ENCODE measurements around the gene CAPN5. TPM values are rescaled to one million over a fixed set of nuclear protein-coding genes. Genes with fewer than 3 reads are reported as not detected.

Gene CAPN5
- total and polyA plus RNA-seq, 2 experiments from 2014 or later: 25.2 to 28.8 TPM

DNA sequence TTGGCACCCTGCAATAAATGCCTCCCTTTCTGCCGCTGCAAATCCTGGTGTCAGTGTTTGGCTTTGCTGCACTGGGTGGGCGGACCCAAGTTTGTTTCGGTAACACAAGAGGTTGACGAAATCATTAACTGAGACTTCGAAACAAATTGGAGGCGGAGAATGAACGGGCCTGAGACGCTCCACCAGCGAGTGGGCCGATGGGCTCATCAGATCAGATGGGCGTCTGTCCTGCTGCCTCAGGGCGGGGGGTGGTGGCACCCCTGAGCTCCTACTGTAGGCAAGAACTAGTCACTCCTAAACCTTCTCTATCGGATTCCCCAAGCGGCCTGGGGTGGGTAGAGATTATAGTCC is 918 bp upstream of the CAPN5 start:
- peaks cover 36% of the 10 kb centered on the region for H3K79me2 ChIP-seq
- H2AFZ ChIP-seq: peak overlapping the region; percentile 92
- DNase-seq (ENCODE audit: low spot score): peak; percentile 68
- H3K9me3 ChIP-seq (ENCODE audit: low read depth): no peaks in the 10 kb centered on the region
- H3K9me2 ChIP-seq (replicated peaks; ENCODE audit: insufficient read depth): no peaks in the 10 kb centered on the region
- peak overlapping the region; percentile 97 for H3K27ac ChIP-seq
- no peaks in the 10 kb centered on the region for H4K20me1 ChIP-seq (ENCODE audit: insufficient read depth, poor library complexity, severe bottlenecking)
- H3K36me3 ChIP-seq (replicated peaks; ENCODE audit: insufficient read depth, low read depth): no peaks in the 10 kb centered on the region
- WGBS (ENCODE audit: low lambda C conversion rate, missing lambda C conversion rate): 21% methylated on average over 14 of the region's 14 CpGs
- H3K4me3 ChIP-seq: peak overlapping the region; percentile 70
- TF ChIP-seq EZH2 (IDR thresholded peaks at IDR 0.05; ENCODE audit: borderline replicate concordance): no peak
- TF ChIP-seq, protein P1, sequence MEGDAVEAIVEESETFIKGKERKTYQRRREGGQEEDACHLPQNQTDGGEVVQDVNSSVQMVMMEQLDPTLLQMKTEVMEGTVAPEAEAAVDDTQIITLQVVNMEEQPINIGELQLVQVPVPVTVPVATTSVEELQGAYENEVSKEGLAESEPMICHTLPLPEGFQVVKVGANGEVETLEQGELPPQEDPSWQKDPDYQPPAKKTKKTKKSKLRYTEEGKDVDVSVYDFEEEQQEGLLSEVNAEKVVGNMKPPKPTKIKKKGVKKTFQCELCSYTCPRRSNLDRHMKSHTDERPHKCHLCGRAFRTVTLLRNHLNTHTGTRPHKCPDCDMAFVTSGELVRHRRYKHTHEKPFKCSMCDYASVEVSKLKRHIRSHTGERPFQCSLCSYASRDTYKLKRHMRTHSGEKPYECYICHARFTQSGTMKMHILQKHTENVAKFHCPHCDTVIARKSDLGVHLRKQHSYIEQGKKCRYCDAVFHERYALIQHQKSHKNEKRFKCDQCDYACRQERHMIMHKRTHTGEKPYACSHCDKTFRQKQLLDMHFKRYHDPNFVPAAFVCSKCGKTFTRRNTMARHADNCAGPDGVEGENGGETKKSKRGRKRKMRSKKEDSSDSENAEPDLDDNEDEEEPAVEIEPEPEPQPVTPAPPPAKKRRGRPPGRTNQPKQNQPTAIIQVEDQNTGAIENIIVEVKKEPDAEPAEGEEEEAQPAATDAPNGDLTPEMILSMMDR (IDR thresholded peaks at IDR 0.05; ENCODE audit: poor library complexity): no peak
- TF ChIP-seq EZH2phosphoT487 (IDR thresholded peaks at IDR 0.05; ENCODE audit: low read depth, severe bottlenecking, unreplicated experiment): no peak
- peaks cover 33% of the 10 kb centered on the region for H3K4me1 ChIP-seq (ENCODE audit: insufficient read depth)
- peak overlapping the region; percentile 93 for H3K4me2 ChIP-seq
- H3K27me3 ChIP-seq: no peaks in the 10 kb centered on the region

DNA sequence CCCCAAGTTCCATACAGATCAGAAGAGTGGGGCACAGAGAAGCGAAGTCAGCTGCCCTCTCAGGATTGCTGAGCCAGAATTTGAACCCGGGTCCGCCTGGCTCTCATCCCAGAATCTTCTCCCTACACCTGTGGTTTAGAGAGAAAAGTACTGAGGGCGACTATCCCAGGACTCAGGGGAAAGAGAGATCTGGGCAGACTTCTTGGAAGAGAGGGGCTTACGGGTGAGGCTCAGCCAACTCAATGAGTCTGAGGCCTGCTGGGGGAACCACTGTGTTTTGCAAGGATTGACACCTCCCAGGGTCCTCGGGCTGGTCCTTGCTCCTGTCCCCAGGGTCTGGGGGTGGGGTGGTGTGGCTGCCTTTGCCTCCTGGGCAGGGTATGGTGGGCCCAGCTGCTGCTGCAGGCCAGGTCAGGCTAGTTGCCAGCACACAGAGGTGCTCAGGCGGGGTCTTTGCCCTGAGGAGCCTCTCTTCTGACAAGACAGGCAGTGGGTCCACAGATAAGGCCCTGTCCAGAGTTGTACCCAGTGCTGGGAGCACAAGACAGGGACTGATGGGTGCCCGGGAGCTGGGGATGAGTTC is 1.2 kb downstream of the CAPN5 start:
- DNase-seq (ENCODE audit: low spot score): no peak
- H3K4me3 ChIP-seq: peak overlapping the region; percentile 93
- no peaks in the 10 kb centered on the region for H3K9me3 ChIP-seq (ENCODE audit: low read depth)
- H3K4me2 ChIP-seq: peak overlapping the region; percentile 86
- no peak overlapping the region for H2AFZ ChIP-seq
- H3K27ac ChIP-seq: peak overlapping the region; percentile 91
- no peaks in the 10 kb centered on the region for H4K20me1 ChIP-seq (ENCODE audit: insufficient read depth, poor library complexity, severe bottlenecking)
- no peaks in the 10 kb centered on the region for H3K27me3 ChIP-seq
- peaks cover 54% of the 10 kb centered on the region for H3K79me2 ChIP-seq
- H3K36me3 ChIP-seq (replicated peaks; ENCODE audit: insufficient read depth, low read depth): no peaks in the 10 kb centered on the region
- peaks cover 47% of the 10 kb centered on the region for H3K4me1 ChIP-seq (ENCODE audit: insufficient read depth)
- no peak for TF ChIP-seq EZH2 (IDR thresholded peaks at IDR 0.05; ENCODE audit: borderline replicate concordance)
- TF ChIP-seq, protein P1 (IDR thresholded peaks at IDR 0.05; ENCODE audit: poor library complexity): no peak
- no peak for TF ChIP-seq EZH2phosphoT487 (IDR thresholded peaks at IDR 0.05; ENCODE audit: low read depth, severe bottlenecking, unreplicated experiment)
- no peaks in the 10 kb centered on the region for H3K9me2 ChIP-seq (replicated peaks; ENCODE audit: insufficient read depth)
- 90% methylated on average over 8 of the region's 8 CpGs for WGBS (ENCODE audit: low lambda C conversion rate, missing lambda C conversion rate)

DNA sequence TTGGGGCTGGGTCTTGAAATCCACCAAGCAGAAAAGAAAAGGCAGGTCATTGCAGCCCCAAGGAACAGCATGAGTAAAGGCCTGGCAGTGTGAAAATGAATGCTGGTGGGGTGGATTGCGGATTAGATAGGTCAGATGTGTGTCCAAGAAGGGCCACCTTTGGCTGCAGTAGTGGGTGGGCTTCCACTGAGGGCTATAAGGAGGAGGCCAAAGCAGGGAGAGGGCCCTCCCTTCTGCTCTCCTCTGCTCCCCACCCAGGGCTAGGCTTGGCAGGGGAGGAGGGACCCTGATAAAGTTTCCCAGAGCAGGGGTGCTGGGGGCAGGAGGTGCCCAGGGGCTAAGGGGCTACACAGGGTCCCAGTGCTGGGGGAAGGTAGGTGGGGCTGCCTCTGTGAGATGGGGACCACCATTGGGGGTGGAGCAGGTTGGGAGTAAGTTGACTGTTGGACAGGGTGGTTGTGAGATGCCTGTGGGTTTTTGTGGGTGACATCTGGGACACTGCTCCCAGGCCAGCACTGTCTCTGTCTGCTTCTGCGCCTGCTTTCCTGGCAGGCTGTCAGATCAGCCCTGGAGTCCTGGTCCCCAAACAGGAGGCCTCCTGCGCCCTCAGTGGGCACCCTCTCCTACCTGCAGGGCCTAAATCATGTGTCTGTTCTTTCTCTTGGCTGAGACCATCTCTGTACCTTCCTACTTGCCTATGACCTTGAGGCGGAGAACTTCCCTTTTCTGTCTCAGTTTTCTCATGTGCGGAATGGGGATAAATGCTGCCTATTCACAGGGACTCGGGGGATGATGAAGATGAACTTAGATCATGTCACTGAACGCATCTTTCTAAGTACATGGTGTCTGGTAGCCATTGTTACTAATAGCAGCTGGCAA is 1.9 kb downstream of the CAPN5 start:
- Histone ChIP-seq H3K36me3 (replicated peaks; ENCODE audit: insufficient read depth, low read depth) (no peaks in the 10 kb centered on the region), H3K4me1 (ENCODE audit: insufficient read depth) (peaks cover 55% of the 10 kb centered on the region), H2AFZ (no peak overlapping the region), H3K9me3 (ENCODE audit: low read depth) (no peaks in the 10 kb centered on the region), H3K4me2 (peak overlapping the region; percentile 86), H4K20me1 (ENCODE audit: insufficient read depth, poor library complexity, severe bottlenecking) (no peaks in the 10 kb centered on the region), H3K4me3 (no peak overlapping the region), H3K27me3 (no peaks in the 10 kb centered on the region), H3K9me2 (replicated peaks; ENCODE audit: insufficient read depth) (no peaks in the 10 kb centered on the region), H3K79me2 (peaks cover 54% of the 10 kb centered on the region), H3K27ac (no peak overlapping the region)
- TF ChIP-seq EZH2 (IDR thresholded peaks at IDR 0.05; ENCODE audit: borderline replicate concordance) (no peak), EZH2phosphoT487 (IDR thresholded peaks at IDR 0.05; ENCODE audit: low read depth, severe bottlenecking, unreplicated experiment) (no peak)
- TF ChIP-seq, protein P1 (IDR thresholded peaks at IDR 0.05; ENCODE audit: poor library complexity): no peak
- WGBS (ENCODE audit: low lambda C conversion rate, missing lambda C conversion rate): 89% methylated on average over 7 of the region's 7 CpGs
- no peak for DNase-seq (ENCODE audit: low spot score)
